Transverse colon (tissue), 4 donors: ENCODE data around the gene HGFAC.

Experiments used
- CTCF ChIP-seq, 5 experiments: fragments of 200-600 bp in 3 of 5; fragments of 450-650 bp in 2 of 5; sonication (generic) in 3 of 5; IDR thresholded peaks; 1 replicate in 2 of 5; 2 replicates in 3 of 5; pipeline ENCODE4 v1.5.1; 2016 to 2017; ENCODE audit warnings: antibody characterized with exemption in 5 of 5, inconsistent platforms in 3 of 5, mild to moderate bottlenecking in 2 of 5, moderate library complexity in 1 of 5
- EP300 ChIP-seq: sonication (generic); formaldehyde crosslinking; IDR thresholded peaks from one replicate; pipeline ENCODE4 v1.6.1; 2017; ENCODE audit warnings: antibody characterized with exemption, low read depth
- POLR2A ChIP-seq: fragments of 450-650 bp; IDR thresholded peaks from one replicate; pipeline ENCODE4 v1.6.1; 2016; ENCODE audit warnings: antibody characterized with exemption, mild to moderate bottlenecking, moderate library complexity
- POLR2AphosphoS5 ChIP-seq, 3 donors: sonication (generic); formaldehyde crosslinking; IDR thresholded peaks; one replicate each; pipeline ENCODE4 v1.6.1; 2016; ENCODE audit warnings: antibody characterized with exemption in 3 of 3

- TF ChIP-seq CTCF (IDR thresholded peaks at IDR 0.05), result no peak
- TF ChIP-seq POLR2A, result no peak
- no peak for TF ChIP-seq POLR2AphosphoS5 (IDR thresholded peaks at IDR 0.05)
- no peak for TF ChIP-seq EP300
Measured at GRCh38 chr4:3492741-3493719, 51.3 kb downstream of the HGFAC start.
